Astrocyte of the hippocampus (primary cell): Measurements from ENCODE around the gene CALU.

Source experiments
- DNase-seq: peaks from one replicate; pipeline ENCODE4 v3.0.0; 2011; ENCODE audit warnings: low read depth, low spot score

The CALU gene

GRCh38 chr7:128724743-128725142, 14.4 kb upstream of the CALU start:
- DNase-seq = no peak

DNA sequence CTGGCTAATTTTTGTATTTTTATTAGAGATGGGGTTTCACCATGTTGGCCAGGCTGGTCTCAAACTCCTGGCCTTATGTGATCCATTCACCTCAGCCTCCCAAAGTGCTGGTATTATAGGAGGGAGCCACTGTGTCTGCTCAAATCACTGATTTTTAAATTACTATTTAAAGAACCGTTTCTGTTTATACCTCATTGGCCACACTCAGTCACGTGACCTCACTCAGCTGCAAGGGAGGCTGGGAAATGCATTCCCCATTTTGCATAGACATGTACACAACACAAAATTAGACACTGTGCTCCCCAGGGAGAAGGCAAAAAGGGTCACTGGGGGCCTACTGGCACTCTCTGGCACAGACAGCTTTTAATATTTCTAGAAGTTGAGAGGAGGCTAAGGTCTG, 13.6 kb upstream of the CALU start:
- DNase-seq = no peak

DNA sequence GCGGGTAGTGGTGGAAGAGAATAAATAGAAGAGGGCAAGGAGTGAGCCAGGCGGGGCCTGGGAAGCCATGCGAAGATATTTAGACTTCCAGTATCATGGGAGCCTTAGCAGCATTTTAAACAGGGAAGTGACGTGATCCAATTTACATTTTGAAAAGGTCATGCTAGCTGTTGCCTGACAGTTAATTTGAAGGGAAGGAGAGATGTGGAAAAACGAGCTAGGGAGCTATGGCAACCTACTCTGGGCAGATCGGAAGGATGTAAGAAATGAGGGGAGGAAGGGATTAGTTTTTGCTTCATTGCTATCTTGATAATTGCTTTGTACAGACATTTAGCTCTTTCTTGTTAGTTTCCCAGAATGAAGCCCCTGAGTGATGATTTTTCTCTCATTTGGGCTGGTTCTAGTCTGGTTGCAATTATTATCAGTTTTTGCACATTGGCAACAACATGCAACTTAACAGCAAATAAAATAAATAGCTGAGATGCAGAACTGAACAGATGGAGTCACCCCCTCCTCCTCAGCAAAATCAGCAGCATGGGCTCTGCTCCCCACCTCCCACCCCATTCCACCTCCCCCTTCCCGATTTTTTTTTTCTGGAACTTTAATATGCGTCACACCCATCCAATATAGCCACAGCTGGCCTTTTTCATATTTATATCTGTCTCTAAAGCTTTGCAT, 13.0 kb upstream of the CALU start:
- no peak for DNase-seq

DNA sequence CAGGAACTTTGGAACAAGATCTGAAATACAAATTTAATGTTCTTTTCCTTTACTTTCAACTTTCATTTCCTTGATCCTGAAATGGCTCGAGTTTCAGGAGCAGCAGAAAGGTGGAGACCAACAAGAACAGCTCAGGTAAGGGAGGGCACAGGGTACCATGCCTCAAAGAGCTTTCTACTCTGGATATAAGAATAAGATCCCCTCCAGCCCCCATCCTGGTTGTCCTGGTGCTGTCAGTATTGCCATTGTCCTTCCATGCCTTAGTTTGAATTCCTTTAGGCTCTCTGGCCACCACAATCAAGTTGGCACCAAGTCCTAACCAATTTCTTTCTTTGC, 12.5 kb upstream of the CALU start:
- no peak for DNase-seq

GRCh38 chr7:128727239-128727638, 11.9 kb upstream of the CALU start:
- no peak for DNase-seq

DNA sequence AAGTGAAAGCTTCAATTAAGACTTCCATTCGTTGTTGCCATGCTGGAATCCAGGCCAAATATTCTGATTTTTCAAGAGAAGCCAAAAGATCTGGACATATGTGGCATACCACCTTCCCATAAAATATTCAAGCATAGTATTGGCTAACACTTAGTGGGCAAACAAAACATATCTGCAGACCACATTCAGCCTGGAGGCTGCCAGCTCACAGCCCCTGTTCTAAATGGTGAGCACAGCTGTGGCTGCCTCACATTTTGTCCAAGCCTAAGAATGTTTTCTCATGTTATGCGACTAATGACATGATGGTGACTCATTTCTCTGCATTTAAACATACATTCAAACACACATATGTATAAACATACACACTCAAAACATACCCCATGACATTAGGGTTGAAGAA, 10.6 kb upstream of the CALU start:
- DNase-seq = peak; percentile 88

- peak; percentile 32 for DNase-seq
Observed at GRCh38 chr7:128729494-128729893, 9.7 kb upstream of the CALU start.

DNA sequence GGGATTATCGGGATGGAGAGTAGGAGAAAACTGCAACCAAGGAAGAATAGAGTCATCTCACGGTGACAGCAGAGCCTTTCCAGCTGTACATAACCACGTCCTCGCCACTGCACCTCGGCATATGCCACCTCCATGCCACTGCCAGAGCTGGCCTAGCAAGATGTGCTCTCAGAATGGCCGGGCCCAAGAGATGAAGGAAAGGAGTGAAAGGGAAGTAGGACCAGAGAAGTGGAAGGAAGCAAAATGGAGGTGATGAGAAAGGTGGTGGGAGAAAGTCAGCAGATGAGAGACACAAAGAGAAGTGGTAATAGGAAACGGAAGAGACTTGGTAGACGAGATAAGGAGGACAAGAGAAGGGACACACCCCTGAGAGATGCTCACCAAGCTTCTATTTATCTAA, 8.0 kb upstream of the CALU start:
- no peak for DNase-seq

- DNase-seq = no peak
Observed at GRCh38 chr7:128732521-128733277, 6.5 kb upstream of the CALU start.

GRCh38 chr7:128733278-128733645, 5.9 kb upstream of the CALU start:
- DNase-seq = no peak

- DNase-seq = no peak
Observed at GRCh38 chr7:128734890-128735289, 4.3 kb upstream of the CALU start.

- no peak for DNase-seq
Observed at GRCh38 chr7:128735436-128735835, 3.7 kb upstream of the CALU start.

GRCh38 chr7:128737441-128737840, 1.7 kb upstream of the CALU start:
- no peak for DNase-seq

GRCh38 chr7:128737867-128738385, 1.2 kb upstream of the CALU start:
- DNase-seq = peak; percentile 39

DNA sequence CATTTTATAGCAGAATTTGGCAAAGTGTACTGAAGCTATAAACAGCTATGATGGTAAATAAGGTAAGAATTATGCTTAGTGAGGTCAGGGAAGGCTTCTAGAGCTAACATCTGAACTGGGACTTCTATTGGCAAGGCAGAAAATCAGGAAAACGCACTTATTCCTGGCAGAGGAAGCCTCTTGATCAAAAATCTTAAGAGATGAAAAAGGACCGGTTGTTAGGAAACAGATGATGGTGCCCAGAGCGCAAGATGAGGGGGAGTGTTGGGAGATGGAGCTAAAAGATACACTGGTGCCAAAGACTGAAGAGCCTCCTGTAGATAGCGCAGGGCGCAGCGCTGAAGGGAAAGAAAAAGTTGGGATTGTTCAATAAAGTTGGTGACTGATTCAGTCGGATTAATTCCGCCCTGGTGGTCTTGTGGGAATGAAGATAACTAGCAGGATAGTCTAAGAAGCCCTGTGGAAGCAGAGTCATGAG, 550 bp upstream of the CALU start:
- no peak for DNase-seq

GRCh38 chr7:128739990-128740682, 977 bp downstream of the CALU start:
- peak; percentile 25 for DNase-seq

DNA sequence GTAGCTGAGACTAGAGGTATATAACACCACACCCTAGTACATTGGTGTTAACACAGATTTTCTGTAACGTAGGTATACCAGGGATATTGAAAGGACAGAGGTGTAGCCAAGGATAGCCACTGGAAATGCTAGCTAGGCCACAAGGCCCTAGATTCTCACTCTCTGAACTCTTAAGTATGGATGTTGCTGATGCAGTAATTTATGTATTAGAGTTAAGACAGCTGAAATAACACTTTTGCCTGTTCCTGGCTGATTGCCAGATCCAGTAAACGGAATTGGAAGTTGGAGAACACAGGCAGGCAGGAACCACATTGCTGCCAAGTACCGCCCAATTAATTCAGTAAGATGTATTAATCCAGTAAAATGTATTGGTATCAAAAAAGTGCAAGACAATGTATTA, 1.8 kb downstream of the CALU start:
- peak; percentile 24 for DNase-seq

DNA sequence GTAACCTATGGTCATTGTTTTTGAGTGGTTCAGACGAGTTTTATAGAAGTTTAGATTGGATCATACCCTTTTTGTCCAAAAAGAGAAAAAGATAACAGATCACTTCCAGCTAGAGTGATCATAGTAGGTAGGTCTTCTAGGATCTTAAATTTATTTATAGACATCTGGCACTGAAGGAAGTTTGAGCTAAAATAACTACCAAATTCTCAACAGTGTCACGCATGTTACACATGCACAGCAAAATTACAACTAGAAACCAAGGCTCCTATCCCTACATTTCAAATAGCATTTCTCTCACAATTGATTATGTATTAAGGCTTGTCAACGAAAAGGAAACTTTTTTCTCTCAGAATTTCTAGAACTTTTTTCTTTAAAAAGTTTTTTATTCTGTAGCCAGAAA, 2.3 kb downstream of the CALU start:
- no peak for DNase-seq

DNA sequence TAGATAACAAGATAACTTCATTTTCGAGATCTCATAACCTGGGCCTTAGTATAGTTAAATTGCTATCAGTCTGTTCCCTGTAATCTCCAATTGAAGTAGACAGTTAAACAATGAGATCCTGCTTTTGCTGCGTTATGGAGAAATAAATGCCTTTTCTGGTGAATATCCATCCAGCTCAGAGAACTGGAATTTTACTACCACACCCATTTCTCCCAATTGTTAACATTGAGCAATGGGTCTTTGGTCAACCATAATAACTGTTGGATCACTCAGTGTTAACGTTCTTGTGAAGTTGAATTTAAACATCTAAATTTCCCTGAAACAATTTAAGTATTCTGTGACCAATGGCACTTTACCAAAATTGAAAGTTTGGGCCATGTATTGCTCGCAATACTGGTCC, 3.0 kb downstream of the CALU start:
- peak; percentile 53 for DNase-seq

DNA sequence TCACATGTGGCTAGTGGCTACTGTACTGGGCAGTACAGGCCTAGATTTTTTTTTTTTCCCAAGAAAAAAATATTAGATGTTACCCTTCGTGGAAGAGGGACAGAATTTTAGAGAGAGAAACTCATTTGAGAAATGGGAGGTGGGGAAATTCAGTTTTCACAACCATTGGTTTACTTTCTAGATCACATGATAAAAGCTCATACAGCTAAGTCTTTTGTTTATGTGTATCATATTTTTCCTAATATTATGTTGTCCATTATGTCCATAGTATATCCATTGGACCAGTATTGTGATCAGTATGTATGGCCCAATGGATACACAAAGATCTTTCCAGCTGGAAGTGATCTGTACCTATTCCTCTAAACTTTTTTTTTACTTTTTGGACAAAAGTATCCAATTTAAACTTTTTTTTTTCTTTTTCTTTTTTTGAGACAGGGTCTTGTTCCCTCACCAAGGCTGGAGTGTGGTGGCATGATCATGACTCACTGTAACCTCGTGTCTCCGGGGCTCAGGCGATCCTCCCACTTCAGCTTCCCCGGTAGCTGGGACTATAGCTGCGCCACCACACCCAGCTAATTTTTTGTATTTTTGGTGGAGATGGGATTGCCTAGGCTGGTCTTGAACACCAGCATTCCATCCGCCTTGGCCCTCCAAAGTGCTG, 4.1 kb downstream of the CALU start:
- peak; percentile 23 for DNase-seq

- no peak for DNase-seq
Observed at GRCh38 chr7:128744366-128744905, 5.3 kb downstream of the CALU start.

- DNase-seq = no peak
Observed at GRCh38 chr7:128745706-128746105, 6.5 kb downstream of the CALU start.
